ENCODE data around the gene INKA1.

INKA1 gene

DNA sequence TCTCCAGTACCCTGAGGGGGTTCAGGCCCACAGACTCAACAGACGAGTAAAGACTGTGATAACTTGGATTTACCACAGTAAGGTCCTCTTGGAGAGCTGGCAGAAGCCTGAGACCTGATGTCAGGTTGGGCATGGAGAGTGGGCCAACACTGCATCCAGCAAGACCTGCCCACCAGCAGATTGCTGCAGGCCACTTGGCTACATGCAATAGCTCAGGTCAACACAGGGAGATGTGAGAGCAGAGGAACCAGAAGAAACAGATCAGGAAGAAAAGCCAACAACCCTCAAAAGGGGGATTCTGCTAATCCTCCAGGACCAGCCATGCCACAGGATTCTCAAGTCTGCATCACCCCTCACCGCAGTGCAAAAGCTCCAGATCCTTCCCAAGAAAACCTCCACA is 15.0 kb upstream of the INKA1 start:
- Histone ChIP-seq H3K4me2 (ENCODE audit: low read length) (no peak overlapping the region), H3K27ac (ENCODE audit: low read depth, low read length) (no peak overlapping the region), H3K36me3 (ENCODE audit: control insufficient read depth, low read length) (peaks cover 16% of the 10 kb centered on the region), H3F3A (ENCODE audit: control insufficient read depth, insufficient read depth) (peaks cover 5% of the 10 kb centered on the region), H3K4me1 (ENCODE audit: control insufficient read depth, low read length) (peaks cover 37% of the 10 kb centered on the region), H4K20me1 (ENCODE audit: control insufficient read depth, insufficient read depth, low read depth, low read length) (no peaks in the 10 kb centered on the region), H3K9me3 (ENCODE audit: control insufficient read depth, insufficient read depth, low read length) (no peaks in the 10 kb centered on the region), H3K9me2 (replicated peaks; ENCODE audit: control insufficient read depth, low read length) (no peaks in the 10 kb centered on the region), H3K79me2 (ENCODE audit: control insufficient read depth, low read length) (peaks cover 34% of the 10 kb centered on the region), H3K27me3 (ENCODE audit: control insufficient read depth, low read length) (no peaks in the 10 kb centered on the region), H3K4me3 (ENCODE audit: low read length) (no peak overlapping the region)
- TF ChIP-seq EZH2phosphoT487 (IDR thresholded peaks at IDR 0.05; ENCODE audit: borderline replicate concordance, low read length), result no peak
- TF ChIP-seq, protein P1, sequence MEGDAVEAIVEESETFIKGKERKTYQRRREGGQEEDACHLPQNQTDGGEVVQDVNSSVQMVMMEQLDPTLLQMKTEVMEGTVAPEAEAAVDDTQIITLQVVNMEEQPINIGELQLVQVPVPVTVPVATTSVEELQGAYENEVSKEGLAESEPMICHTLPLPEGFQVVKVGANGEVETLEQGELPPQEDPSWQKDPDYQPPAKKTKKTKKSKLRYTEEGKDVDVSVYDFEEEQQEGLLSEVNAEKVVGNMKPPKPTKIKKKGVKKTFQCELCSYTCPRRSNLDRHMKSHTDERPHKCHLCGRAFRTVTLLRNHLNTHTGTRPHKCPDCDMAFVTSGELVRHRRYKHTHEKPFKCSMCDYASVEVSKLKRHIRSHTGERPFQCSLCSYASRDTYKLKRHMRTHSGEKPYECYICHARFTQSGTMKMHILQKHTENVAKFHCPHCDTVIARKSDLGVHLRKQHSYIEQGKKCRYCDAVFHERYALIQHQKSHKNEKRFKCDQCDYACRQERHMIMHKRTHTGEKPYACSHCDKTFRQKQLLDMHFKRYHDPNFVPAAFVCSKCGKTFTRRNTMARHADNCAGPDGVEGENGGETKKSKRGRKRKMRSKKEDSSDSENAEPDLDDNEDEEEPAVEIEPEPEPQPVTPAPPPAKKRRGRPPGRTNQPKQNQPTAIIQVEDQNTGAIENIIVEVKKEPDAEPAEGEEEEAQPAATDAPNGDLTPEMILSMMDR (IDR thresholded peaks at IDR 0.05; ENCODE audit: low read depth, low read length, poor library complexity, severe bottlenecking), result no peak

DNA sequence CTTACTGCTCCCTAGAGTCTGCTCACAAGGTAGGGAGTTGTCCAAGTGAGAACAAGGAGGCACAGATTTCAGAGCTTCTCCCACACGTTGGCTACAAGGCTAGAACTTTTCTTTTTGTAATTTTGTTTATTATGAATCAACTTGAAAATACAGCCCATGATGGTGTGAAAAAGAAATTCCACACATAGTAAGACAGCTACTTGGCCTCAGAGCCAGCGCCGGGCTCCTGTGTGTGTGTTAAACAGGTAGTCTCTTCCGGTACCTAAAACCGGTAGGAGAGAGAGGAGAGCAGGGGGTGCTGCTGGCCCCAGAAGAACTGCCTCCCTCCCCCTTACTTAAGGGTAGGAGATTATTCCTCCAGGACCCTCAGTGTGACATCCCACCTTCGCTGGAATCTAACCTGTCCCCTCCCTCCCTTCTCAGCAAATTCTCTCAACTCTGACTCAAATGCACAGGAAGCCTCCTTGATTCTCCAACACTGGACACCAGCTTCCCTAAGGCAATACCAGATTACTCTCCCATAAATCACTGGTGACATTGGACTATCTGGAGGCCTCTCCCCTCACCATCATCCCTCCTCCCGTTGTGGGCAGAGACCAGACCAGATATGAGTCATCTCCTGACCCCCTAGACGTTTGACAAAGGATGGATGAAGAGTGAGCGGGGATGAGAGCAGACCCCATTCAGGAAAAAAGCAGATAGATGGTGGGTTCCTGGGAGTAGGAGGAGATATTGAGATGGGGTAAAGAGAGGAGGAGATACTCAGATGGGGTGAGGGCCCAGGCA is 12.2 kb upstream of the INKA1 start:
- H3K4me2 ChIP-seq (ENCODE audit: low read length), result peak overlapping the region; percentile 56

DNA sequence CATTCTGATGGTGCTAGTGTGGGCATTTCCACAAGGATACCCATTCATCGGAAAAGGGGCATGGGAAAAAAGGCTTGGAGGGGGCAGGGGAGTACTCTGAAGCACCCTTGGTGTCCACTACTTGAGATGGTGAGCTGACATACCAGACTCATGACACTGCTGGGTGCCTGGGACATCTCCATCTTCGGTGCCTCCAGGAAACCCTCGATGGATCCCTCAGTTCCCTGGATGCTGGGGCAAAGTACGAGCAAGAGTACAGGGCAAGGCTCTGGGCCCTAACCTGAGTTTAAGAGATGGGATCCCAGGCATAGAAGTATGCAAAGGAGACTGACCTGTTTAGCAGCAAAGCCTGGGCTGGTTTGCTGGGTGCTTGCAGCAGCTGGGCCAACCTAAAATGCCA is 11.5 kb upstream of the INKA1 start:
- TF ChIP-seq, protein P1 (IDR thresholded peaks at IDR 0.05; ENCODE audit: low read depth, low read length, poor library complexity, severe bottlenecking), result no peak
- TF ChIP-seq EZH2phosphoT487 (IDR thresholded peaks at IDR 0.05; ENCODE audit: borderline replicate concordance, low read length), result no peak
- Histone ChIP-seq H3F3A (ENCODE audit: control insufficient read depth, insufficient read depth) (peaks cover 5% of the 10 kb centered on the region), H3K9me3 (ENCODE audit: control insufficient read depth, insufficient read depth, low read length) (no peaks in the 10 kb centered on the region), H3K79me2 (ENCODE audit: control insufficient read depth, low read length) (peaks cover 2% of the 10 kb centered on the region; the same call in 1 of the 2 replicates), H3K9me2 (replicated peaks; ENCODE audit: control insufficient read depth, low read length) (no peaks in the 10 kb centered on the region), H3K4me2 (ENCODE audit: low read length) (no peak overlapping the region), H3K27me3 (ENCODE audit: control insufficient read depth, low read length) (no peaks in the 10 kb centered on the region), H4K20me1 (ENCODE audit: control insufficient read depth, insufficient read depth, low read depth, low read length) (no peaks in the 10 kb centered on the region), H3K36me3 (ENCODE audit: control insufficient read depth, low read length) (no peaks in the 10 kb centered on the region), H3K4me1 (ENCODE audit: control insufficient read depth, low read length) (peaks cover 27% of the 10 kb centered on the region), H3K27ac (ENCODE audit: low read depth, low read length) (no peak overlapping the region), H3K4me3 (ENCODE audit: low read length) (no peak overlapping the region)

More for the DNA sequence above, 12.2 kb upstream of the INKA1 start:
- peaks cover 8% of the 10 kb centered on the region for H3K79me2 ChIP-seq (ENCODE audit: control insufficient read depth, low read length)
- H3K27me3 ChIP-seq (ENCODE audit: control insufficient read depth, low read length), result no peaks in the 10 kb centered on the region
- no peak overlapping the region for H3K27ac ChIP-seq (ENCODE audit: low read depth, low read length)
- H4K20me1 ChIP-seq (ENCODE audit: control insufficient read depth, insufficient read depth, low read depth, low read length), result no peaks in the 10 kb centered on the region
- TF ChIP-seq, protein P1 (IDR thresholded peaks at IDR 0.05; ENCODE audit: low read depth, low read length, poor library complexity, severe bottlenecking), result no peak
- TF ChIP-seq EZH2phosphoT487 (IDR thresholded peaks at IDR 0.05; ENCODE audit: borderline replicate concordance, low read length), result no peak
- peaks cover 5% of the 10 kb centered on the region for H3F3A ChIP-seq (ENCODE audit: control insufficient read depth, insufficient read depth)
- H3K4me1 ChIP-seq (ENCODE audit: control insufficient read depth, low read length), result peaks cover 27% of the 10 kb centered on the region
- peaks cover 5% of the 10 kb centered on the region for H3K36me3 ChIP-seq (ENCODE audit: control insufficient read depth, low read length)
- no peaks in the 10 kb centered on the region for H3K9me3 ChIP-seq (ENCODE audit: control insufficient read depth, insufficient read depth, low read length)
- H3K9me2 ChIP-seq (replicated peaks; ENCODE audit: control insufficient read depth, low read length), result no peaks in the 10 kb centered on the region
- H3K4me3 ChIP-seq (ENCODE audit: low read length), result no peak overlapping the region
